HG03060 (cell line): ENCODE results near the gene MYOT.

Experiments
- ATAC-seq: cut with Tn5 transposase; IDR thresholded peaks from one replicate; pipeline ENCODE4 v1.9.1; 2021; ENCODE audit warnings: low read depth, moderate number of reproducible peaks; ENCODE audit not compliant: unreplicated experiment

MYOT gene, protein sequence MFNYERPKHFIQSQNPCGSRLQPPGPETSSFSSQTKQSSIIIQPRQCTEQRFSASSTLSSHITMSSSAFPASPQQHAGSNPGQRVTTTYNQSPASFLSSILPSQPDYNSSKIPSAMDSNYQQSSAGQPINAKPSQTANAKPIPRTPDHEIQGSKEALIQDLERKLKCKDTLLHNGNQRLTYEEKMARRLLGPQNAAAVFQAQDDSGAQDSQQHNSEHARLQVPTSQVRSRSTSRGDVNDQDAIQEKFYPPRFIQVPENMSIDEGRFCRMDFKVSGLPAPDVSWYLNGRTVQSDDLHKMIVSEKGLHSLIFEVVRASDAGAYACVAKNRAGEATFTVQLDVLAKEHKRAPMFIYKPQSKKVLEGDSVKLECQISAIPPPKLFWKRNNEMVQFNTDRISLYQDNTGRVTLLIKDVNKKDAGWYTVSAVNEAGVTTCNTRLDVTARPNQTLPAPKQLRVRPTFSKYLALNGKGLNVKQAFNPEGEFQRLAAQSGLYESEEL

GRCh38 chr5:137867664-137868063, at the start of gene MYOT:
Gene MYOT (plus strand): TSS chr5:137867860. CDS start chr5:137870652, 2,792 bp downstream.
- ATAC-seq: no peak

GRCh38 chr5:137819766-137820165, 47.9 kb upstream of the MYOT start:
- ATAC-seq: no peak

DNA sequence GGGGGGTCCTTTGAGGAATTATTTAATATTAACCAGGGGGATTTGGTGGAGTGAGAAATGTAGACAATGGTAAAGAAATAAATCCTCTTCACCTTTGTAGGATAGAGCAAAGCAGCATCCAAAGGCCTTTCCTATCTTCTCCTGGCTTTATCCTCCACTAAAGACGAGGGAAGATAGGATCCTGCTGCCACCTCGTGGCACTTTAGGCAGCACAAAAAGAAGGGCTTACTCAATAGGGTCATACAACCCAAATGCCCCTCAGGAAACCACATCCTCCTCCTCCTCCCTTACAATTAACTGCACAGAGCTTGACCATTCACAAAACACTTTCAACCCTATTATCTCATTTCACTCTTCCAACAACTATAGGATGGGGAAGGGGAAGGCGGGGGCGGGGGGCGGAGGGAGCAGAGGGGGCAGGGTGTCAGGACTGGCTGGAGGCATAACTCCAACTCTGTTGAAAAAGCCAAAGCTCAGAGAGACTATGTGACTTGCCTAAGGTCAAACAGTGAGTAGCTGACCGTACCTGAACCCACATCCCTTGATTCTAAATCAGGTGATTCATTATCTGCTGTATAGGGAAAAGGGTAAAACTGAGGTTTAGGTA, 45.4 kb upstream of the MYOT start:
- no peak for ATAC-seq

GRCh38 chr5:137822984-137823383, 44.7 kb upstream of the MYOT start:
- ATAC-seq: no peak

DNA sequence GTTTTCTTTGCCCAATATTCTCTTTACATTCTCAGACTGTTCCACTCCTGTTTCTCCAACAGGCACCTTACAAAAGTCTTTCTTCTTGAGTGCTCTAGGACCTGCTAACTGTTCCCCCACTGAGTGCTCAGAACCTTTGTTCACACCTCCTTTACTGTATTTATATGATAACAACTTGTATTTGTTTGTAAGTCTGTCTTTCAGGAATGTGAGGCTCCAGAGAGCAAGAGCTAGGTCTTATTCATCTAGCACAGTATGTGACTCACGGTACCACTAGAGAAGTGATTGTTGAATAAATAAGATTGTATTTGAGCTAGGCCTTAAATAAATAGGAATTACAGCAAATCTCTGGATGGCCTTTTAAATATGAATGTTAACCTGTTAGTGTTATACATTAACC, 42.5 kb upstream of the MYOT start:
- ATAC-seq: no peak

GRCh38 chr5:137826067-137826466, 41.6 kb upstream of the MYOT start:
- ATAC-seq: no peak

DNA sequence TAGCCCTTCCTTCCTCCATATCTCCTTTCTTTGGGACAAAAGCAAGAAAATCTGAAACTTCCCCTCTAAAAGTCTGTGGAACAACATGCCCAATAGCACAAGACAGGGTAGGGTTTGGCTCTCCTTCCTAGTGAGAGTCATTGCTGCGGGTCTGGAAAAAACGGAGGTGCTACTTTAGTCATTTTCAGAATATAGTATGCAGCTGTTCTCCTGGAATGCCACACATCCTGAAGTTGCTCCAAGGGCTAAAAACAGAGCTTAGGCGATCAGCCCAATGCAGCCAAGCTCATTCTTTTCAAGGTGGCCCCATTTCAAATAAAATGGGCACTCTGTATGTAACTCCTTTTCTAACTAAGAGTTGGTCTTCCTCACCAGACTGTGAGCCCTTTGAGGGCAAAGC, 39.5 kb upstream of the MYOT start:
- ATAC-seq: no peak

- ATAC-seq: no peak
Measured at GRCh38 chr5:137828664-137829063, 39.0 kb upstream of the MYOT start.

DNA sequence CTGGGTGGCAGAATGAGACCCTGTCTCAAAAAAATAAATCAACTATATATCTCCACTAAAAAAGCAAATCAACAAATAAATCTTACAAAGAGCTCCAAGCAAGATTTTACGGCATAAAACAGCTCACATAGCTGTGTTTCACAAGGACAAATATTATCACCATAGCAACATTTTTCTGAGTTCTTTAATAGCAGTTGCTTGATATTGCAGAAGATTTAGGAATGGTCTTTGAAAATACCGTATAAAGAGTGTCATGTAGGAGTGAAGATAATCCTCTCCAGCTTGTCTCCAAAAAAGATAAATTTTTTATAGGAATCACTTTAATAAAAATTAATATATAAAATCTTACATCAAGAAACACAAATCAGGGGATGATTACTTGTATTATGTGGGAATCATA, 36.6 kb upstream of the MYOT start:
- no peak for ATAC-seq

DNA sequence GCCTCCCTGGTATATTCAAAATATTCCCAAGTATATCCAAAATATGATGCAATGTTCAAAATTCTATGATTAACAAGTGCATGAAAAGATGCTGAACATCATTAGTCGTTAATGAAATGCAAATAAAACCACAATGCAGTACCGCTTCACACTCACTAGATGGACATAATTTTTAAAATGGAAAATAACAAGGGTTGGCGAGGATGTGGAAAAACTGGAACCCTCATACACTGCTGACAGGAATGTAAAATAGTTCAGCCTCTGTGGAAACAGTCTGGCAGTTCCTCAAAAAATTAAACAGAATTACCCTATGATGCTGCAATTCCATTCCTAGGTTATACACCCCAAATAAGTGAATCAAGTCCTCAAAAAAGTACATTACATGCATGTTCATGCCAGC, 36.1 kb upstream of the MYOT start:
- ATAC-seq: no peak

GRCh38 chr5:137832416-137832815, 35.2 kb upstream of the MYOT start:
- ATAC-seq: no peak

DNA sequence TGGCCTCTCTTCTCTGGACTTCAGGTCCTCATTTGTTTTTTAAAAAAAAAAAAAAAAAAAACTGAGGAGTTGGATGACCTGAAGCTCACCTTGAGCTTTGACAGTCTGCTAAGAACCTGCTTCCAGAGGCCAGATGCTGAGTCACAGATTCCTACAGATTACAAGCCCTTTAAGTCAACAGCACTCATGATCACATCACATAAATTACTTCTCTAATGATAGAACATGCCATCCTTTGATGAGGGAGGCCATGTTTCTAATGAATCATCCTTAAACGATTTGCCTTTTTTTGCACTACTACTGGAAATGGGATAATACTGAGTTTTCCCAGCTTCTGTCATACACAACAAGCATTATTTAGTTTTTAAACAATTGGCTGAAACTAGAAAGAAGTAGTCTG, 34.2 kb upstream of the MYOT start:
- no peak for ATAC-seq

DNA sequence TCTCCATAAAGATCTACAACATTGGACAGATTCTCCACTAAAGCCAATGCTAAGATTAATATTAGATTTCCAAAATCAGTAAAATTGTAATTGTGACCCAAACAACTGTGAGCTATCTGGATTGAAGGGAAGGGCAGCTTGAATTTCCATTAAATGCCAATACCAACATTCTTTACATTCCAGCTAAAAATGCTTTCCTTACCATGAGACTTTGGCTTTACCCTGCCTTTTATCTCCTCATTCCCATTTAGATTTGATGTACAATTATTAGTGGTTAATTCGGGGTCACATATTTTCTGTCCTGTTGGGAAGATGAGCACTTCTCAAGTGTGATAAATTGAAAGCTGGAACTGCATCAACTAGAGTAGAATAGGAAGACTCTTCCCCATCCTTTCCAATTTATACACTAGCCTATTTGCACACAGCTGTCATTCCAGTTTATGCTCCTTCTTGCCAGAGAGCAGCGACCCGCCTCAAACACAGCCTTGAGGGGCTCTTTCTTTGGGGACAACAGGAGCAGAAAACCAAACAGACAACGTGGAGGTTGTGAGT, 33.1 kb upstream of the MYOT start:
- no peak for ATAC-seq

GRCh38 chr5:137836298-137836697, 31.4 kb upstream of the MYOT start:
- ATAC-seq: no peak

GRCh38 chr5:137836997-137837396, 30.7 kb upstream of the MYOT start:
- ATAC-seq: no peak

DNA sequence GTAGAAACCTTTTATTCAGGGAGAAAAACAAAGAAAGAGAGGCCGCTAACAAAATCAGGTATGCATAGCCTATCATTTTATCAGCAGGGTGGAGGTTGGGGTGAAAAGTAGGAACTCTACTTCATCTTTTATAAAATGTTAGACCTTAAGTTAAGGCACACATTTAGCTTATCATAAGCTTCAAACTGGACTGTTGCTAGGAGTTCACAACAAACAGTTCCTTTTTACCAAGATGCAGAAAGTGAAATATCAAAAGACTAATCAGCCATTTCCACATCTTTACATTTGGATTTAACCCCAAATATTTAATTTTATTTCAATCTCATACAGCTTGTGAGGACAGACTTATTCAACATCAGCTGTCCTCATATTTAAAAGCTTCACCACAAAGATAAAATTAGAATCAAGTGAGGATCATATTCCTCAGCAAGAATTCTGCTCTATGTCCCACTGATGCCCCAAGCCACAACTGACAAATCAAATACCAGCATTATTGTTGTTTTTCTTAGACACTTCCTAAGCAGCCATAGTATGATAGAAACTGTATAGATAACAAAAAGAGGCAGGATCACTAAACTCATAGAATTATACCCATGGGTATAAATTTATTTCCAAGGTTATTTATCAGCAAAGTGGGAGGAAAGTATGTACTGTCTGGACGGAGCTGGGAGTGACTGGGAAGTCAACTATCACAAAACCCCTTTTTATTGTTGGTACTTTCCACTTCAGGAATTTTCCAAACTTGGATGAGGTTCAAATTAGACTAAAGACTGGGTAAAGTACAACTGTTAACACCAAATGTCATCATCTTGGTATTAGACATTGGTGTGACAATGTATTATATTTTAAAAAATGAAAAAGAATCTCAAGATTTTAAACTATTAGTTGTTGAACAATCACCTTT, 29.9 kb upstream of the MYOT start:
- ATAC-seq: no peak

DNA sequence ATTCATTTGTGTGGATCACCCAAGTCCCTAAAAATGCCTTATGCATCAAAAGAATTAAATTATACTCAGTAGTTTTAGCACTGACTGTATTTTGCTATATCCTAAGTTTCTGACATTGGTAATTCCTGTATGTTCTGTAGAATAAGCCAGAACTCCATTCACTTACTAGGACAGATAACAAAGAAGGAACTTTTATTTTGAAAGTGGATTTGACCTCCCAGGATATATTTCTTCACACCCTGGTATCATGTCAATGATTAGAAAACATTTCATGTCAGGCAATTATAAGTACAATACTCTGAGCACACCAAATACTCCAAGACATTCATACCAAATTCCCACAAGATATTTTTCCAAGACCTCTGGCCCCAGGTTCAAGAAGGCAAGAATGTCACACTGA, 28.7 kb upstream of the MYOT start:
- no peak for ATAC-seq

- ATAC-seq: no peak
Measured at GRCh38 chr5:137842296-137842695, 25.4 kb upstream of the MYOT start.

DNA sequence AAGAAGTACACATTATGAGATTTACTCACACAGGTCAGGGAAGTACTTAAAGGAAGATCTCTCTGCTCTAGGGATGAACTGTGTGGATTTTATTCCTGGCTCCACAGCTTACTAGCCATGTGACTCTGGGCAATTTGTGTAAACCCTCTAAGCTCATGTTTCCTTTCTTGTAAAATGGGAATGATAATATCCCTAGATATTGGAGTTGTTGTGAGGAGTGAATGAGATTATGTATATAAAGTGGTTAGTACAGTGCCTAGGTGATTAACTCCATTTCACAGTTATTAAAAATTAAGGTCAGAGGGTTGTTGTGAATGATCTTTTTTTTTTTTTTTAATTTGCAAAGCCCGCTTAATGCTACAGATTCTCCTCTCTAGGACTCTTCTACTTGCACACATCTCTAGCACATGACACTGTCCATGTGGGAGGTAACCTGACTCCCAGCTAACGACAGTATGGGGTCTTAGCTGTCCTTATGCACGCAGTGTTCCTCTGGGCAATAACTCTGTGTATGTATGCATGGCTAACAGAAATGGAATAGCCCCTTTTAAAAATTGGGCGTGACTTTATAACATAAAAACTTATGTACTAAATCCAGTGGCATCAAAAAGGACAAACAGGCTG, 23.9 kb upstream of the MYOT start:
- ATAC-seq: no peak

GRCh38 chr5:137845472-137845871, 22.2 kb upstream of the MYOT start:
- ATAC-seq: no peak
